Suppressor macrophage treated with lipopolysaccharide for 1 hour (primary cell): ENCODE data around the gene PPP1R37.

Experiments used
- DNase-seq, 3 donors: peaks; one replicate each; pipeline ENCODE4 v3.0.0-alpha.2; 2020 to 2022

Gene PPP1R37

DNA sequence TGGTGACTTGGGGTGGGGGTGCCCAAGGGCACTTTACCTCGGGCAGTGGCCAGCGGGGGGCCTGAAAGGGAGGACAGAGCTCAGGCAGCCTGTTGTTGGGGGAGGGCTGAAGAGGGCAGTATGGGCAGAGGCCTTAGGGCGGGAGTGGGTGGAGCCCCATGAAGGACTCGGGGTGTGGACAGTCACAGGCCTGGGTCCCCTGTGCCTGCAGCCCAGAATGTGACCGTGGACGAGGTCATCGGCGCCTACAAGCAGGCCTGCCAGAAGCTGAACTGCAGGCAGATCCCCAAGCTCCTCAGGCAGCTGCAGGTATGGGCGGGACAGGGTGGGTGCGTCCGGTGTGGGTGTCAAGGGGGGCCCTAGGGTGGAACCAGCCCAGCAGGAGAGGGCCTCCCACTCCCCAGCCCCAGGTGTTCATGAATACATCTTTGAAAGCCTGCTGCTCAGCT lies 45.3 kb downstream of the PPP1R37 start:
- no peak for DNase-seq

DNA sequence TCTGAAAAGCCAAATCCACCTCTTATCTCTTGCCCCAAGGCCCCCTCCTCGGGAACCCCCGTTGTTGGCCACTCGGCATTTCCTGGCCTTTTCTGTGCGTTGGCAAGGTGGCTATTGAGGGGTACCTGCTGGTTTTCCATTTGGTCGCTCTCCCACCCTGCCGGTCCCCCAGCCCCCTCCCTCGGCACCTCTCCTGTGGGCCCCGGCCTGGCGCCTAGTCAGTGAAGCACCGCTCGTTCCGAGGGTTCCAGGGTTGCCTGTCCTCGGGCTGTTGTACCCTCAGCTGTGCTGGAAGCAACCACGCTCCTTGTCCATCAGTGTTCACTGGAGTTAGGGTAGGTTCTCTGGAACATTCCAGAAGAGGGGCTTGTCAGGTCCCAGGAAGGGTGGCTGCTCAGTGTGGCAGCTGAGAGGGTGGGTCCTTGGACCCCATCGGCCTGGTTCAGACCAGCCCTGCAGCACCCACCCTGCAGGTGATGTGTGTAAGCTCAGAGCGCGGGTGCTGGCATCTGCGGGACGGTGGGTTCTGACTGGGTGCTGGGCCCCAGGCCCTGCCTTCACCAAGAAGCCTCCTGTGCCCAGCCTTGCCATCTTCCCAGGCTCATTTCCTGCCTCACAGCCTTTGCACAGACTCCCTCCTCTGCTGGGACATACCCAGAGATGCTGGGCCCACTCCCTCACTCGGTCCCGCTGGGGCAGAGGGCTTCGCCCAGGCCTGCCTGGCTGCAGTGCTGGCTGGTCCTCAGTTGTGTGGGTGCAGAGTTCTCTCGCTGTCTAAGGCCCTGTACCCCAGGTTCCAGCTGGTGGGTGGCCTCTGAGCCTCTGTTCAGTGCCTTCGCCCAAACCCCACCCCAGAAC lies 46.5 kb downstream of the PPP1R37 start:
- no peak for DNase-seq

DNA sequence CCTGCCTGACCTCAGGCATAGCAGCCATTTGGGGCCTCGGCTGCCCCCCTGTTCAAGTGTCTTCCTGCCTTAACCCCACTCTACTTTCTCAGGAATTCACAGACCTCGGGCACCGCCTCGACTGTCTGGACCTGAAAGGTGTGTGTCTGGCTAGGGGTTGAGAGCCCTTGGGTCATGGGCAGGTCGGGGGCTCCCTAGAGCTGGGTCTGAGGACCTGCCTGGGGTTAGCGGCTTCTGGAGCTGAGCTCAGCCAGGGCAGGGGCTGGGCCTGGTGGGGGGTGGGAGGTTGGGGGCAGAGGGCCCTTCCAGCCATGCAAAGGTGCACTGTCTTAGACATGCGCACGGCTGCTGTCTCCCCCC lies 47.1 kb downstream of the PPP1R37 start:
- DNase-seq, result no peak

DNA sequence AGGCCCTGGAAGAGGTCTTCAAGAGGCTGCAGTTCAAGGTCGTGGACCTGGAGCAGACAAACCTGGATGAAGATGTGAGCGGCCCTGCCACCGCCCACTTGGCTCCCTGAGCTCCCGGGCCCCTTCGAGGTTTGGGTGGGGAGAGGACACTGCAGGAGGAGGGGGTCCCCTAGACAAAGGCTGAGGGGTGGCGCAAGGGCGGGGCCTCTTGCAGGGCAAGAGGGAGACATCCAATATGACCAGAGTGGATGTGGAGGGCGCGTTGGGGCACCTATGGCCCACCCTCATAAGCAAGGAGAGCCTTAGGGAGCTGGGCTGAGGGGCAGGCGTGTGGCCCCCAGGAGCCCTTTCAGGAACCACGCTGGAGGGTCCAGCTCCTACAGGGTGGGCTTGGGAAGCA lies 47.6 kb downstream of the PPP1R37 start:
- no peak for DNase-seq

DNA sequence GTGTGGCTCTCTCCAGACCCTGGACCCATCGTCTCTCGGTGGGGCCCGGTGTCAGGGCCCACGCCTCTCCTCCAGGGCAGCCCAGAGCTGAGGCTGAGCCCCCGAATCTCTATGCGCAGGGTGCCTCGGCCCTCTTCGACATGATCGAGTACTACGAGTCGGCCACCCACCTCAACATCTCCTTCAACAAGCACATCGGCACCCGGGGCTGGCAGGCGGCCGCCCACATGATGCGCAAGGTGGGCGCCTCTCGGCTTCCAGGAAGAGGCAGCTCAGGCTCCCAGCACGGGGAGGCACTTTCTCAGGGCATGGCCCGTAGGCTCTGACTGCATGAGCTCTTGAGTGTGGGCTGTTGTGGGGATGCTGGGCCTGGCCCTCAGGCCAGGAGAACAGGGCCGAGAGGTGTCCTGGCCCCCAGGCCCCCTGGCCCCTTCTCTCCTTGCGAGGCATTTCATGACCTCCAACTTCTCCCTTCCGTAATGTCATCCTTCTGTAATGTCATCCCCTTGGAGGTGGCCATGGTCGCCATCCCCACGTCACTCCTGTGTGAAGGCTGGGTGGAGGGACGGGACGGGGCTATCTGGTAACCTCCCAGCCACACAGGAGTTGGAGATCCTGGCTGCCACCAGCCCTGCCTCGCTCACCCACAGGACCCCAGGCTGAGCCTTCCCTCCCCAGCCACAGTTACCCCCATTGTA lies 48.4 kb downstream of the PPP1R37 start:
- no peak for DNase-seq

DNA sequence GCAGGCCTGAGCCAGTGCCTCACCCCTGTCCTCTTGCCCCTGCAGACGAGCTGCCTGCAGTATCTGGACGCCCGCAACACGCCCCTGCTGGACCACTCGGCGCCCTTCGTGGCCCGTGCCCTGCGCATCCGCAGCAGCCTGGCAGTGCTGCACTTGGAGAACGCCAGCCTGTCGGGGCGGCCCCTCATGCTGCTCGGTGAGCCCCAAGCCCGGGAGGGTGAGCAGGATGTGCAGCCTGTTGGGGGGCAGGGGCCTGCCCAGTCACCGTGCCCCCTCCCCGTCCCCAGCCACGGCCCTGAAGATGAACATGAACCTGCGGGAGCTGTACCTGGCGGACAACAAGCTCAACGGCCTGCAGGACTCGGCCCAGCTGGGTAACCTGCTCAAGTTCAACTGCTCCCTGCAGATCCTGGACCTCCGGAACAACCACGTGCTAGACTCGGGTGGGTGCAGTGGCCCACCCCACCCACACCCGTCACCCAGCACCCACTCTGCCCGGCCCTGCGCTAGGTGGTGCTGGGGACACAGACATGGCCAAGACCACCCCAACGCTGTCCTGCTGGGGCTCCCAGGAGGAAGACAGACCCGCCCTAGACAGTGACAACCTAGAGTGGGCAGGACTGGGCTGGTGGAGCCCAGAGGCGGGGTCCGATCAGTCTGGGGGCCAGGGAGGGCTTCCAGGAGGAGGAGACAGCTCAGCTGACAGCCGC lies 49.2 kb downstream of the PPP1R37 start:
- no peak for DNase-seq

DNA sequence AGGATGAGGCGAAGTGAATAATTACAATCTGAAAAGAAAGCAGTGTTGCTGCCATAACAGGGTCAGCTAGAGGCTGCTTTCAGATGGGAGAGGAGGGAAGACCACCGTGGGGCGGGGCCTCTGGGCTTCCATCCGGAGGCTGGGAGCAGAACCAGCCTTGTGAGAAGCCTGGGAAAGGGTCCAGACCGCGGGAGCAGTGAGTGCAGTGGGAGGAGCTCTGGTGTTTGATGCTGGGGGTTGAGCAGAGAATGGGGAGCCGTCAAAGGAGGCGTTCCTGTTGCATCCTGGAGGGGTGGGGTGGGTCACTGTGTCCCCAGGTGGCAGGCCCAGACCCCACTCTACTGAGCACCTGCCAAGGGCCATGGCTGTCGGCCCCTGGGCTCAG lies 49.7 kb downstream of the PPP1R37 start:
- no peak for DNase-seq

DNA sequence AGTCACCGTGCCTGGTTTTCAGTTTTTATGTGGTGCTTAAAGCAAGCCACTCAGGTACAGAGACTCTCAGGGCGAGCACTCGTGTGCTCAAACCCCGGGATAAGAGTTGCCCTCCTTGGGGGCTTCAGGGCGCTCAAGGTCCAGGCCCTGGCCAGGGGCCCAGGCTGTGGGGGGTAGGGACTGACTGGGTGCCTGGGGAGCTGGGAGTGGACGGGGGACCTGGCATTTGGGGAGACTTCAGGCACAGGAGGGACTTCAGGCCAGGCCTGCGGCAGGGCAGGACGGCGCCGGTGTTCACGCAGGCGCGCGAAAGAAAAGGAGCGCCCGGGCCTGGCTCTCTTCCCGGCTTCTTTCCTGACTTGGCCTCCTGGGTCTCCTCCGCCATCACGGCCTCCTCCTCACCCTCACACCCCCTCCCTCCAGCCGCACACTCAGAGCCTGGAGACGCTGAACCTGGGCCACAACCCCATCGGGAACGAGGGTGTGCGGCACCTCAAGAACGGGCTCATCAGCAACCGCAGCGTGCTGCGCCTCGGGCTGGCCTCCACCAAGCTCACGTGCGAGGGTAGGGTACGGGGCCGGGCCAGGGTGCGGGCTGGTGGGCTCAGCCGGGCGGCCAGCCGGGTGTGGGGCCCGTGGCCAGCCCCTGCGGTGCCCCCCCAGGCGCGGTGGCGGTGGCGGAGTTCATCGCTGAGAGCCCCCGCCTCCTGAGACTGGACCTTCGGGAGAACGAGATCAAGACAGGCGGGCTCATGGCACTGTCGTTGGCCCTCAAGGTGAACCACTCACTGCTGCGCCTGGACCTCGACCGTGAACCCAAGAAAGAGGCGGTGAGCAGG lies 51.7 kb downstream of the PPP1R37 start:
- DNase-seq, result no peak

DNA sequence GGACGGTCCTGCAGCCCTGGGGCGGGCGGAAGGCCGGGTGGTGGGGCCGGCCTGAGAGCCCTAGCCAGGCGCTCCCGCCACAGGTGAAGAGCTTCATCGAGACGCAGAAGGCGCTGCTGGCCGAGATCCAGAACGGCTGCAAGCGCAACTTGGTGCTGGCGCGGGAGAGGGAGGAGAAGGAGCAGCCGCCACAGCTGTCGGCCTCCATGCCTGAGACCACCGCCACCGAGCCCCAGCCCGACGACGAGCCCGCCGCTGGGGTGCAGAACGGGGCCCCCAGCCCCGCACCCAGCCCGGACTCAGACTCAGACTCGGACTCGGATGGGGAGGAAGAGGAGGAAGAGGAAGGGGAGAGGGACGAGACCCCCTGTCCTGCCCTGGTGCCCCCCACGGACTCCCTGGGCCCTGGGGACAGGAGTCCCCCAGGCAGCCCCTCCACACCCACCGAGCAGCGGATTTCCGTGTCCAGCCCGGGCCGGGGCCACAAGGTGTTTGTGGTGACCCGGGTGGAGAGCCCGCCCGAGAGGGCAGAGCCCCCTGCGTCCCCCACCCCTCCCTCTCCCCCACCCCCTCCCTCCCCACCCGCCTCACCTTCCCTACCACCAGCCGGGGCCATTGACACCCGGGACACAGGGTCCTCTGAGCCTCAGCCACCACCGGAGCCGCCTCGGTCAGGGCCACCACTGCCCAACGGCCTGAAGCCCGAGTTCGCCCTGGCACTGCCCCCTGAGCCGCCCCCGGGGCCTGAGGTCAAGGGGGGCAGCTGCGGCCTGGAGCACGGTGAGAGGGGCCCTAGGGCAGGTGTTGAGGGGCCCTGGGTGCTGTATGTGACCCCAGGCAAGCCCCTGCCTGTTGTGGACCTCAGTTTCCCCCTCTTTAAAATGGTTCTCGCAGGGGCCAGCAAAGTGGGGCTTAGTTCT lies 52.6 kb downstream of the PPP1R37 start:
- DNase-seq, result no peak

DNA sequence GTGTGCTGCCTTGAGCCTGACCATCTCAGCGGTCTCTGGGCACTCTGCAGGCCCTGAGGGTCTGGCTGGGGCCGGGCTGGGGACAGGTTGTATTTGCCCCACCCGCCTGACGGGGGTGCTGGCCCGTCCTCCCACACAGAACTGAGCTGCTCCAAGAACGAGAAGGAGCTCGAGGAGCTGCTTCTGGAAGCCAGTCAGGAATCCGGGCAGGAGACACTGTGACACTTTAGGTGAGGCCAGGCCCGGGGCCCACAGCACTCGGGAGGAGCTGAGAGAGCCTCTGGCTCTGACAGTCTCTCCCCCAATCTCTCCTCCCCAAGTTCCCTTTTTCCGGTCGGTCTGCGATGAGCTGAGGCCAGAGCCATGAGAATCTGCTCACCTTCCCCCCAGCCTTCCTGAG lies 53.3 kb downstream of the PPP1R37 start:
- DNase-seq, result no peak

DNA sequence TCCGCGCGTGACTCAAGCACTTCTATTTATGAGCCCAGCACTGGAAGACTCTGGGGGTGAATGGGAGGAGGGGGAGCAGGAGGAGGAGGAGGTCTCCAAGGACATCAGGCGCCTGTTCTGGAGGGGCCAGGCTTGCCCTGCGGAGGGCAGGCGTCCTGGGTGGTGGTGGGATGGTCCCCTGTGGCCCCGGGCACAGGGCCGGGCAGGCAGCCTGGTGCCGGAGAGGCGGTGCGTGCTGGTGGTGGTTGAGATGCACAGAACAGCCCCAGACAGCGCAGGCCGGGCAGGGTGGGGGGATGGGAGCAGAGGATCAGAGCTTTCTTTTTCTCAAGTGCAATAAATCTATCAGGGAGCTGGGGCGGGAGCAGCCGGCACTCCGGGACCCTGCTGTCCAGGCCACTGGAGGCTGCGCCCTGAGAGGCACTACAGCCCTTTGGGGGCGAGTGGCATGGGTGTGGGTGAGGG lies 53.8 kb downstream of the PPP1R37 start:
- no peak for DNase-seq

DNA sequence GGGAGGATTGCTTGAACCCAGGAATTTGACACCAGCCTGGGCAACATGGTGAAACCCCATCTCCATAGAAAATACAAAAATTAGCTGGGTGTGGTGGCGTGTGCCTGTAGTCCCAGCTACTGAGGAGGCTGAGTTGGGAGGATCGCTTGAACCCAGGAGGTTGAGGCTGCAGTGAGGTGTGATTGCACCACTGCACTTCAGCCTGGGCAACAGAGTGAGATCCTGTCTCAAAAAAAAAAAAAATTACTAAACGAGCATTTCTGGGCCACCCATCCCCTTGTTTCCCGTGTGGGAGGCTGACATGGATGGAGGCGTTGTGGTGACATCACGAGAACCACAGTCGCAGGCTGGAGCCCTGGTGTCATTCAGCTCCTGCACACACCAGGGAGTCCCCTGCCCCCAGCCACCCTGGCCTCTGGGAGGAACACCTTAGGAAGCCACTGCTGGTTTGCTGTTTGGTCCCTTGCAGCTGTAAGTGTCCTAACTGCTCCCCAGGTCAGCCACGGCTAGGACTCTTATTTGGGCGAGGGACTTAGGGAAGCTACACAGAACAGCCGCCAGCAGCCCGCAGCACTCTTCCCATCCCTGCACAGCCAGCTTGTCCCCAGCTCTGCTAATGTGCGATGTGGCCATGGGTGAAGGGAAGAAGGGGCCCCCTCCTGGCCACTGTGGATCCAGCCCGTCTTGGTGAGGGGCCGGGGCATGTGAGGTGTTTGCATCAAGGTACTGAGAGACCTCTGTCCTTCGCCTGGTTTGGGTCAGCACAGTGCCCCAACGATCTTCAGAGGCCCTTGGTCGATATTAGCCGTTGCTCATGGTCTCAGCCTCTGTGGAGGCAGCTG lies 55.1 kb downstream of the PPP1R37 start:
- DNase-seq, result no peak

DNA sequence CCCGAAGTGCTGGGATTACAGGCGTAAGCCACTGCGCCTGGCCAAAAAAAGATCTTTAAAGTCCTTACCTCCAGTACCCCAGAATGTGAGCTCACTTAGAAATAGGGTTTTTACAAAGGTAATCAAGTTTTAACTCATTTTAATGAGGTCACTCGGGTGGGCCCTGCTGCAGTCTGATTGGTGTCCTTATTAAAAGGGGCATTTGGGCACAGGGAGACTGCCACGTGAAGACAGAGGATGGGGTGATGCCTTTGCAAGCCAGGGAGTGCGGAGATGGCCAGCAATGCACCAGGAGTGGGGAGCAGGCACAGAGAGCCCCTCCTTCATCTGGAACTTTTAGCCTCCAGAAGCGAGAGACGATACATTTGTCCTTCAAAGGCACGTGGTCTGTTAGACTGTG lies 56.1 kb downstream of the PPP1R37 start:
- DNase-seq, result no peak

DNA sequence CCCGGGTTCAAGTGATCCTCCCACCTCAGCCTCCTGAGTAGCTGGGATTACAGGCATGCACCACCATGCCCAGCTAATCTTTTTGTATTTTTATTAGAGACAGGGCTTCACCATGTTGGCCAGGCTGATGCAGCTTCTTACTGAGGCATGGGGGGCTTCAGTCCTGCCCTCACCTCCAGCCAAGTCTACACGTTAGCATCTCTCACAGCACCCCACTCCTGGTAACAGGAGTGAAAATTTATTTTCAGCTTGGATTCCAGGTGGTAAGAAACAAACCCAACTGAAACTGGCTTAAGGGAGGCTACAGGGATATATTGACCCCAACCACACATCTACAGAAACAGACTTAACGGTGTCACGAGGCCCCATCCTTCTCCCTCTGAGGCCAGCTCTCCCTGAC lies 57.2 kb downstream of the PPP1R37 start:
- no peak for DNase-seq

DNA sequence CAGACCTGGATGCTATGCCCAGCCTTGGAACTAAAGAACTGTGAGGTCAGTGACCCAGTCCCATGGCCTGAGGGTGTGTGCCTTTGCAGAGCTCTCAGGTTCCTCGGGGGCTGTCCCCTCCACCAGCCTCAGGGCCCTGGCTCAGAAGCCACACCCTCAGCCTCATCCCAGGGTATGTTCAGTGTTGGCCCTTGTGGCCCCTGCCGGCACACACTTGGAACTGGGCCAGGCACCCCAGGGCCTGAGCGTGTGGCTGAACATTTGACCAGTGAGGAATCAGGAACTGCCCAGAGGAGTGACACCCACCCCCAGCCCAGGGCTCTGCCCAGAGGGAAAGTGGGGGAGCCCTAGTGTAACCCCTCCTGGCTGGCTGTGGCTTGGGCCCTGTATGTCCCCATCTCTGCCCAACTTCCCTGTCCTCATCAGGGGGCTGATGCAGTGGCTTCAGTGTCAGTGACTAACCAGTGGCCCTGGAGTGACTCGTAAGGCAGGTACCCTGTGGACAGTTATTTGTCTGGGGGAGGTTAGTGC lies 57.8 kb downstream of the PPP1R37 start:
- DNase-seq, result peak in 2 of 3 donors; percentile 43 to 59

DNA sequence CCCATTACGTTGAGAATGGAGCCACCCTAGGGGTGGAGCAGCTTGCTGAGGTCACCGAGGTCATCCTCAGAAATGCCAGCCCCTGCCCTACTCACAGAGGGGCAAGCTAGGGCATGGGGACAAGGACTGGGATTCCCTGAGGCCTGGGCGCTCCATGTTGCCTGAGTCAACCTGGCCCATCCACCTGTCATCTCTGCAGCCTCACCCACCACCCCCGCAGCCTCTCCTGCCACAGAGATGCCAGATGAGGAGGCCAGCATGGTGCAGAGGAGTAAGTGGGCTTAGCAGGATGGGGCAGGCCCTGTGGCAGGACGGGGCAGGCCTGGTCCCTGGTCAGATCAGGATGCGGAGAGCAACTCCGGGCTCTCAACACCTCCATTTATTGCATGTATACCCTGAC lies 58.3 kb downstream of the PPP1R37 start:
- no peak for DNase-seq

DNA sequence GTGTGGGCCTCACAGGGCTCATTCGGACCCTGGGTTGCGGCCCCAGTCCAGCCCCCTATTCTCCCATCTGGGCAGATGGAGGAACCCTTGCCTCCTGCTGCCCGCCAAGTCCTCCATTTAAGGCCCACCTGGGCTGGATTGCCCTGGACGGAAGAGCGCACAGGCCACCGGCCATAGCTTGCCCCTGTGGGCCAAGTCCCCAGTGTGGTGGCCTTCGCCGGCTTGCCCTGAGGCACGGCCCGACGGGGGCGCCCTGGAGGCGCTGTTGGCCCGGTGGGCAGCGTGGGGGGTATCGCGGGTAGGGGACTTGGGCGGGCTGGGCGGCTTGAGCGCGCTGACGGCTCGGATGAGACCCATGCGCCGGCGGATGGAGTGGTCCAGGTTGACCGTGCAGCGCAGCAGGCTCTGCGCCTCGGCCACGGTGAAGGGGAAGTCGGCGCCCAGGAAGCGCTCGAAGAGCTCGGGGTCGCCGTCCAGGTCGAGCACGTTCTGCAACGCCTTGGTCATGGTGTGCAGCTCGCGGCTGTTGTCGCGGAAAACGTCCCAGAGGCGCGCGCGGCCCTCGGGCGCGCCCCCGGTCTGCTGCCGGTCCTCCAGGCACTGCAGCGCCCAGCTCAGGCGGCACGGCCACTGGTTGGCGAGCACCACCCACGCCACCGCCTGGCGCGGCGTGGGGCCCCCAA lies 59.0 kb downstream of the PPP1R37 start:
- no peak for DNase-seq

DNA sequence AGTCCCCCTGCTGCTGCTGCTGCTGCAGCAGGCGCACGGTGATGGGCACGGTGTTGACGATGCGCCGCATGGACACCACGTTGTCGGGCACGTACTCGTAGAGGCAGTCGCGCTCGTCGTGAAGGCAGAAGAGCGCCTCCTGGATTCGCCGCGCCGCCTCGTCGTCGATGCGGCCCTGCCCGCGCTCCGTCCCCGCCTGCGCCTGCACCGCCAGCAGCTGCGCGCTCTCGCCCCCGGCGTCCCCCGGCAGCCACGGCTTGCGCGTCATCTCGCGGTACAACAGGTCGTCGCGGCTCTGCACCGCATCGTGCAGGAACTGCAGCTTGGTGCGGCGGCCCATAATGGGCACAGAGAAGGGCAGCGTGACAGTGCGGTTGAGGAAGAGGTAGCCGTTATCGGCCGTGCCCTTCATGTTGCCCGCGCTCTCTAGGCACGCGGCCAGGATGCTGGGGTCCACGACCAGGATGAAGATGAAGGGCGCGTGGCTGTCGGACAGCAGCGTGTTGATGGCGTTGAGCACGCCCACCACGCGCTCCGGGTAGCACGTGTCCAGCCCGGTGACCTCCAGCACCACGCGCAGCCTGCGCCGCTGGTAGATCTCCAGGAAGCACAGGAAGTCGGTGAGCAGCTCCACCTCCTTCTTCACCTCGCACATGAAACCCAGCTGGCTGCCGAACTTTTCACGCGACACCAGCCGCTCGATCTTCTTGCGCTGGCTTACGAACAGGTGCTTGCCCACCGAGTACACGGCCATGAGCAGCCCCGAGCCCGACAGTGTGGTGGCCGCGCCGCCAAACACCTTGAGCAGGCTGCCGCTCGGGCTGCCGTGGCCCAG lies 59.7 kb downstream of the PPP1R37 start:
- peak in 2 of 3 donors; percentile 35 to 53 for DNase-seq
